GM23338 (cell line): ENCODE data around the gene CACNA2D3. TPM values are rescaled to one million over a fixed set of nuclear protein-coding genes. Genes with fewer than 3 reads are reported as not detected.
A peak's percentile ranks its signal among the peaks of the same experiment; 100 is the strongest.

Experiments
- ATAC-seq: fragments of 200-7000 bp; cut with Tn5 transposase; 3 replicates; pipeline ENCODE4 v1.9.1; 2020
- DNase-seq: peaks from one replicate; pipeline ENCODE4 v3.0.0-alpha.2; 2015; ENCODE audit warnings: low spot score
- H2AFZ ChIP-seq: fragments of 200-600 bp; sonication (generic); 2 replicates; pipeline ENCODE4 v1.8.0; 2016; ENCODE audit warnings: antibody characterized with exemption, mild to moderate bottlenecking, moderate library complexity
- H3F3A ChIP-seq: fragments of 200-600 bp; sonication (generic); replicated peaks from 2 replicates; pipeline ENCODE4 v1.8.0; 2017; ENCODE audit warnings: antibody characterized with exemption, mixed run types, low read depth
- H3K27ac ChIP-seq: fragments of 200-600 bp; sonication (generic); 2 replicates; pipeline ENCODE4 v1.6.1; 2016; ENCODE audit warnings: low read depth
- H3K27me3 ChIP-seq: fragments of 200-600 bp; sonication (generic); 2 replicates; pipeline ENCODE4 v1.8.0; 2016; ENCODE audit warnings: mild to moderate bottlenecking, mixed run types, moderate library complexity; ENCODE audit not compliant: insufficient read depth
- H3K36me3 ChIP-seq: fragments of 200-600 bp; sonication (generic); 2 replicates; pipeline ENCODE4 v1.8.0; 2016; ENCODE audit warnings: mild to moderate bottlenecking; ENCODE audit not compliant: insufficient read depth
- H3K4me1 ChIP-seq: fragments of 200-600 bp; sonication (generic); 2 replicates; pipeline ENCODE4 v1.8.0; 2016; ENCODE audit warnings: mild to moderate bottlenecking, moderate library complexity; ENCODE audit not compliant: insufficient read depth
- H3K4me2 ChIP-seq: fragments of 200-600 bp; sonication (generic); 2 replicates; pipeline ENCODE4 v1.7.1; 2017; ENCODE audit warnings: mixed run types
- H3K4me3 ChIP-seq: fragments of 200-600 bp; sonication (generic); 2 replicates; pipeline ENCODE4 v1.6.1; 2016; ENCODE audit warnings: mixed run types
- H3K79me2 ChIP-seq: fragments of 200-600 bp; sonication (generic); replicated peaks from 2 replicates; pipeline ENCODE4 v1.8.0; 2017; ENCODE audit warnings: mild to moderate bottlenecking; ENCODE audit not compliant: insufficient read depth
- H3K9me2 ChIP-seq: fragments of 200-600 bp; sonication (generic); 2 replicates; pipeline ENCODE4 v1.8.0; 2017; ENCODE audit not compliant: insufficient read depth
- H4K20me1 ChIP-seq: fragments of 200-600 bp; sonication (generic); replicated peaks from 2 replicates; pipeline ENCODE4 v1.8.0; 2017; ENCODE audit warnings: mild to moderate bottlenecking; ENCODE audit not compliant: insufficient read depth
- H3K27ac Mint-ChIP-seq: 2 replicates; pipeline ENCODE4 v1.8.0; 2020; ENCODE audit warnings: inconsistent platforms, mild to moderate bottlenecking, moderate library complexity, mixed read lengths
- H3K27me3 Mint-ChIP-seq: 3 replicates; pipeline ENCODE4 v1.8.0; 2022; ENCODE audit warnings: low read depth, mild to moderate bottlenecking, moderate library complexity, mixed read lengths, inconsistent platforms; ENCODE audit not compliant: insufficient read depth, poor library complexity
- H3K36me3 Mint-ChIP-seq: 3 replicates; pipeline ENCODE4 v1.8.0; 2021; ENCODE audit warnings: low read depth, mild to moderate bottlenecking, inconsistent platforms, moderate library complexity, mixed read lengths
- H3K4me1 Mint-ChIP-seq: 3 replicates; pipeline ENCODE4 v1.8.0; 2020; ENCODE audit warnings: mild to moderate bottlenecking, inconsistent platforms, mixed read lengths
- H3K4me3 Mint-ChIP-seq: 3 replicates; pipeline ENCODE4 v1.8.0; 2021; ENCODE audit warnings: moderate library complexity, mild to moderate bottlenecking, inconsistent platforms, mixed read lengths
- H3K9me3 Mint-ChIP-seq: 3 replicates; pipeline ENCODE4 v1.8.0; 2020; ENCODE audit warnings: moderate library complexity, mild to moderate bottlenecking, inconsistent platforms, mixed read lengths
- CREB1 ChIP-seq: fragments of 250-450 bp; sonication (Bioruptor Pico); IDR thresholded peaks from 2 replicates; pipeline ENCODE4 v1.5.0; 2020; ENCODE audit warnings: low read depth, mild to moderate bottlenecking, moderate library complexity
- EZH2 ChIP-seq: fragments of 200-600 bp; sonication (generic); IDR thresholded peaks from one replicate; pipeline ENCODE4 v1.8.0; 2017; ENCODE audit warnings: antibody characterized with exemption, mild to moderate bottlenecking, low read depth; ENCODE audit not compliant: unreplicated experiment
- EZH2phosphoT487 ChIP-seq: fragments of 200-600 bp; sonication (generic); IDR thresholded peaks from one replicate; pipeline ENCODE4 v1.8.1; 2018; ENCODE audit warnings: antibody characterized with exemption; ENCODE audit not compliant: unreplicated experiment
- NANOG ChIP-seq: IDR thresholded peaks from 2 replicates; pipeline ENCODE4 v1.6.1; 2016; ENCODE audit warnings: antibody characterized with exemption, borderline replicate concordance
- POLR2AphosphoS5 ChIP-seq: IDR thresholded peaks from 2 replicates; pipeline ENCODE4 v1.6.1; 2016; ENCODE audit warnings: antibody characterized with exemption, low read depth
- STAT1 ChIP-seq: IDR thresholded peaks from one replicate; pipeline ENCODE4 v1.6.1; 2016; ENCODE audit warnings: antibody characterized with exemption; ENCODE audit not compliant: unreplicated experiment
- ZNF114 ChIP-seq: fragments of 250-450 bp; sonication (Bioruptor Pico); IDR thresholded peaks from 2 replicates; pipeline ENCODE4 v1.5.0; 2020; ENCODE audit warnings: mild to moderate bottlenecking, moderate library complexity
- ZNF331 ChIP-seq: fragments of 250-450 bp; sonication (Bioruptor Pico); IDR thresholded peaks from 2 replicates; pipeline ENCODE4 v1.5.0; 2020; ENCODE audit warnings: low read depth, mild to moderate bottlenecking, moderate library complexity
- ZNF462 ChIP-seq: fragments of 250-450 bp; sonication (Bioruptor Pico); IDR thresholded peaks from 2 replicates; pipeline ENCODE4 v1.5.0; 2020; ENCODE audit warnings: mild to moderate bottlenecking, moderate library complexity
- polyA plus RNA-seq: library from polyadenylated mRNA; unstranded; fragments of >200 nt; fragmentation: Nextera tagmentation; extraction: Ambion mirVana; gene quantifications from 2 replicates; pipeline ENCODE4 v1.2.1, GENCODE V29; 2016
- total RNA-seq: library from RNA; depleted of rRNA; stranded (reverse); fragments of >200 nt; shearing (Covaris generic); gene quantifications from 2 replicates; pipeline ENCODE4 v1.2.3, GENCODE V29; 2014
- TF ChIP-seq, protein P1 (sequence below): IDR thresholded peaks from 2 replicates; pipeline ENCODE4 v1.6.1; 2016; ENCODE audit warnings: antibody characterized with exemption
- TF ChIP-seq, protein P2 (sequence below), 2 experiments: fragments of 200-600 bp in 1 of 2; sonication (generic) in 1 of 2; conservative IDR thresholded peaks; 2 replicates each; pipeline versions ENCODE4 v1.5.1 to v1.6.1; 2016 to 2017; ENCODE audit warnings: antibody characterized with exemption in 2 of 2, low read depth in 2 of 2, mild to moderate bottlenecking in 2 of 2, moderate library complexity in 1 of 2

CACNA2D3 gene
- total and polyA plus RNA-seq, 2 experiments from 2014 or later = 2.2 to 2.3 TPM

DNA sequence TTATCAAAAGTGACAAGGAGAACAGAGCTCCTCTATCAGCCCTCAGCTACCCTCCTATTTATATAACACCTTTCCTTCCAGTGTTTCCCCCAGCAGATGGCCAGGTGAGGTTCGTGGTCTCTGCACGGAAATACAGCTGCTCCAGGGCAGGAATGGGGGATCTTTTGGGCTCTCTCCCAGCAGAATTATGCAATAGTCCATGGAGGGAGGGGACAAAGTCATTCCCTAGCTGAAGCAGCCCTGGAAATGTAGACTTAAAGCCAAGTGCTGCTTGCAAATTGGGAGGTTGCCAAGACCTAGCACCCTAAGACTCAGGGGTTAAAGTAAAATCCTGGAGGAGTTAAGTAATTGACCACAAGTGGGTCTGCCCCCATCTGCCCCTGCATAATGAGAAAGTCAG is 549.2 kb downstream of the CACNA2D3 start:
- Mint-ChIP-seq H3K27ac (no peak overlapping the region), H3K4me1 (peaks cover 59% of the 10 kb centered on the region), H3K27me3 (no peaks in the 10 kb centered on the region), H3K9me3 (no peaks in the 10 kb centered on the region), H3K36me3 (peaks cover 3% of the 10 kb centered on the region; the same call in 1 of the 3 replicates), H3K4me3 (no peak overlapping the region)
- H3K4me3 ChIP-seq = no peak overlapping the region
- no peaks in the 10 kb centered on the region for H3K36me3 ChIP-seq
- DNase-seq = no peak
- H3K27ac ChIP-seq = no peak overlapping the region
- H3F3A ChIP-seq = no peaks in the 10 kb centered on the region
- H3K79me2 ChIP-seq = peaks cover 21% of the 10 kb centered on the region
- no peak overlapping the region for H2AFZ ChIP-seq
- no peak for ATAC-seq
- peaks cover 32% of the 10 kb centered on the region for H3K9me2 ChIP-seq
- H4K20me1 ChIP-seq = no peaks in the 10 kb centered on the region
- TF ChIP-seq EZH2phosphoT487 (no peak), STAT1 (no peak), NANOG (no peak)
- peaks cover 37% of the 10 kb centered on the region for H3K4me1 ChIP-seq
- 0 out of 2 replicates have a peak overlapping the region, but pooled peaks have one; percentile 22 for H3K4me2 ChIP-seq
- no peaks in the 10 kb centered on the region for H3K27me3 ChIP-seq

DNA sequence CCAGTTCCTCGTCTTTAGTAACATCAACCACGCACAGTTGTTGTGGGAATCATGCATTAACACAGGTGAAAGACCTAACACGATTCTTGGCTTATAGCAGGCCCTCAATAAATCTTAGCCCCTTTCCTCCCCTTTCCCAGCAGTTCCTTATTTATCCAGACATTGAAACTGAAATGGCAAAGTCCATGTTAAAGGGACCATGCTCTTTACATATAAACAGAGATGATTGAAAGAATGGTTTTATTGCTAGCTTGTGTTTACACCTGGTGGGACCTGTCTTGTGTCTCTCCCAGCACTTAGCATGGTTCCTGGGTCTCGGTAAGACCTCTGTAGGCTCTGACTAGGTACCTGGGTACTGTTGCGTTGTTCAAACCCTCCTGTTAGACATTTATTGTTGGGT is 553.7 kb downstream of the CACNA2D3 start:
- Mint-ChIP-seq H3K36me3 (peaks cover 9% of the 10 kb centered on the region; the same call in 1 of the 3 replicates), H3K4me3 (no peak overlapping the region), H3K4me1 (peaks cover 21% of the 10 kb centered on the region), H3K27ac (no peak overlapping the region), H3K9me3 (no peaks in the 10 kb centered on the region), H3K27me3 (no peaks in the 10 kb centered on the region)
- H3K4me2 ChIP-seq = no peak overlapping the region
- no peaks in the 10 kb centered on the region for H4K20me1 ChIP-seq
- H3K27ac ChIP-seq = no peak overlapping the region
- ATAC-seq (no peak), DNase-seq (no peak)
- H3F3A ChIP-seq = 0 out of 2 replicates have a peak, but pooled peaks cover 3% of the 10 kb centered on the region
- H3K9me2 ChIP-seq = peaks cover 24% of the 10 kb centered on the region
- peaks cover 12% of the 10 kb centered on the region for H3K79me2 ChIP-seq
- peaks cover 13% of the 10 kb centered on the region for H3K4me1 ChIP-seq
- H3K27me3 ChIP-seq = no peaks in the 10 kb centered on the region
- no peaks in the 10 kb centered on the region for H3K36me3 ChIP-seq
- no peak overlapping the region for H3K4me3 ChIP-seq
- no peak overlapping the region for H2AFZ ChIP-seq
- TF ChIP-seq STAT1 = no peak
- TF ChIP-seq EZH2 = no peak
- TF ChIP-seq ZNF462 = no peak
- no peak for TF ChIP-seq CREB1 (CRISPR knock-in tag)
- no peak for TF ChIP-seq POLR2AphosphoS5
- no peak for TF ChIP-seq ZNF114
- TF ChIP-seq ZNF331 (CRISPR knock-in tag) = no peak
- TF ChIP-seq EZH2phosphoT487 = no peak
- TF ChIP-seq, protein P1, sequence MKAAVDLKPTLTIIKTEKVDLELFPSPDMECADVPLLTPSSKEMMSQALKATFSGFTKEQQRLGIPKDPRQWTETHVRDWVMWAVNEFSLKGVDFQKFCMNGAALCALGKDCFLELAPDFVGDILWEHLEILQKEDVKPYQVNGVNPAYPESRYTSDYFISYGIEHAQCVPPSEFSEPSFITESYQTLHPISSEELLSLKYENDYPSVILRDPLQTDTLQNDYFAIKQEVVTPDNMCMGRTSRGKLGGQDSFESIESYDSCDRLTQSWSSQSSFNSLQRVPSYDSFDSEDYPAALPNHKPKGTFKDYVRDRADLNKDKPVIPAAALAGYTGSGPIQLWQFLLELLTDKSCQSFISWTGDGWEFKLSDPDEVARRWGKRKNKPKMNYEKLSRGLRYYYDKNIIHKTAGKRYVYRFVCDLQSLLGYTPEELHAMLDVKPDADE = no peak
- no peak for TF ChIP-seq NANOG
- TF ChIP-seq, protein P2, sequence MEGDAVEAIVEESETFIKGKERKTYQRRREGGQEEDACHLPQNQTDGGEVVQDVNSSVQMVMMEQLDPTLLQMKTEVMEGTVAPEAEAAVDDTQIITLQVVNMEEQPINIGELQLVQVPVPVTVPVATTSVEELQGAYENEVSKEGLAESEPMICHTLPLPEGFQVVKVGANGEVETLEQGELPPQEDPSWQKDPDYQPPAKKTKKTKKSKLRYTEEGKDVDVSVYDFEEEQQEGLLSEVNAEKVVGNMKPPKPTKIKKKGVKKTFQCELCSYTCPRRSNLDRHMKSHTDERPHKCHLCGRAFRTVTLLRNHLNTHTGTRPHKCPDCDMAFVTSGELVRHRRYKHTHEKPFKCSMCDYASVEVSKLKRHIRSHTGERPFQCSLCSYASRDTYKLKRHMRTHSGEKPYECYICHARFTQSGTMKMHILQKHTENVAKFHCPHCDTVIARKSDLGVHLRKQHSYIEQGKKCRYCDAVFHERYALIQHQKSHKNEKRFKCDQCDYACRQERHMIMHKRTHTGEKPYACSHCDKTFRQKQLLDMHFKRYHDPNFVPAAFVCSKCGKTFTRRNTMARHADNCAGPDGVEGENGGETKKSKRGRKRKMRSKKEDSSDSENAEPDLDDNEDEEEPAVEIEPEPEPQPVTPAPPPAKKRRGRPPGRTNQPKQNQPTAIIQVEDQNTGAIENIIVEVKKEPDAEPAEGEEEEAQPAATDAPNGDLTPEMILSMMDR (conservative IDR thresholded peaks at IDR 0.05; ENCODE audit: low read depth in 2 of 2) = no peak
